Measurements from ENCODE around the gene PATJ. TPM values are rescaled to one million over a fixed set of nuclear protein-coding genes. Genes with fewer than 3 reads are reported as not detected.

The PATJ gene
- total RNA-seq, 1 donor from 2014 or later: 10.7 TPM

GRCh38 chr1:62198069-62198780 lies 455.9 kb downstream of the PATJ start:
- no peak overlapping the region for H3K4me3 Mint-ChIP-seq (ENCODE audit: unreplicated experiment)
- H3K4me1 Mint-ChIP-seq (ENCODE audit: low read depth): peaks cover 10% of the 10 kb centered on the region
- H3K36me3 Mint-ChIP-seq (ENCODE audit: low read depth): peaks cover 3% of the 10 kb centered on the region
- H3K27ac Mint-ChIP-seq (ENCODE audit: unreplicated experiment): no peak overlapping the region
- peaks cover 4% of the 10 kb centered on the region for H3K9me3 Mint-ChIP-seq (ENCODE audit: low read depth)
- DNase-seq (ENCODE audit: low spot score): no peak
- H3K27me3 Mint-ChIP-seq (ENCODE audit: low read depth): peaks cover 14% of the 10 kb centered on the region
- TF ChIP-seq CTCF (IDR thresholded peaks at IDR 0.05): no peak

GRCh38 chr1:62198781-62199125 lies 456.5 kb downstream of the PATJ start:
- Mint-ChIP-seq H3K9me3 (ENCODE audit: low read depth) (peaks cover 4% of the 10 kb centered on the region), H3K27me3 (ENCODE audit: low read depth) (peaks cover 14% of the 10 kb centered on the region), H3K4me1 (ENCODE audit: low read depth) (peaks cover 10% of the 10 kb centered on the region), H3K36me3 (ENCODE audit: low read depth) (peaks cover 3% of the 10 kb centered on the region), H3K27ac (ENCODE audit: unreplicated experiment) (no peak overlapping the region), H3K4me3 (ENCODE audit: unreplicated experiment) (no peak overlapping the region)
- no peak for TF ChIP-seq CTCF (IDR thresholded peaks at IDR 0.05)
- DNase-seq (ENCODE audit: low spot score): no peak

- Mint-ChIP-seq H3K27me3 (ENCODE audit: low read depth) (no peaks in the 10 kb centered on the region), H3K27ac (ENCODE audit: unreplicated experiment) (no peak overlapping the region), H3K36me3 (ENCODE audit: low read depth) (peaks cover 19% of the 10 kb centered on the region), H3K9me3 (ENCODE audit: low read depth) (peaks cover 31% of the 10 kb centered on the region), H3K4me1 (ENCODE audit: low read depth) (peaks cover 7% of the 10 kb centered on the region), H3K4me3 (ENCODE audit: unreplicated experiment) (no peak overlapping the region)
- DNase-seq (ENCODE audit: low spot score): no peak
- no peak for TF ChIP-seq CTCF (IDR thresholded peaks at IDR 0.05)
Observed at GRCh38 chr1:62207187-62207586, 464.9 kb downstream of the PATJ start.

- Mint-ChIP-seq H3K27ac (ENCODE audit: unreplicated experiment) (no peak overlapping the region), H3K36me3 (ENCODE audit: low read depth) (peaks cover 19% of the 10 kb centered on the region)
- TF ChIP-seq CTCF (IDR thresholded peaks at IDR 0.05): no peak
Observed at GRCh38 chr1:62208087-62208486, 465.8 kb downstream of the PATJ start.

GRCh38 chr1:62208970-62209369 lies 466.7 kb downstream of the PATJ start:
- Mint-ChIP-seq H3K36me3 (ENCODE audit: low read depth) (peaks cover 19% of the 10 kb centered on the region), H3K9me3 (ENCODE audit: low read depth) (peaks cover 31% of the 10 kb centered on the region), H3K27ac (ENCODE audit: unreplicated experiment) (no peak overlapping the region), H3K4me3 (ENCODE audit: unreplicated experiment) (no peak overlapping the region), H3K27me3 (ENCODE audit: low read depth) (no peaks in the 10 kb centered on the region), H3K4me1 (ENCODE audit: low read depth) (peaks cover 7% of the 10 kb centered on the region)
- no peak for TF ChIP-seq CTCF (IDR thresholded peaks at IDR 0.05)
- DNase-seq (ENCODE audit: low spot score): no peak

More at GRCh38 chr1:62208087-62208486, 465.8 kb downstream of the PATJ start:
- no peaks in the 10 kb centered on the region for H3K27me3 Mint-ChIP-seq (ENCODE audit: low read depth)
- peaks cover 7% of the 10 kb centered on the region for H3K4me1 Mint-ChIP-seq (ENCODE audit: low read depth)
- no peak for DNase-seq (ENCODE audit: low spot score)
- no peak overlapping the region for H3K4me3 Mint-ChIP-seq (ENCODE audit: unreplicated experiment)
- H3K9me3 Mint-ChIP-seq (ENCODE audit: low read depth): peaks cover 31% of the 10 kb centered on the region
